ENCODE measurements around the gene CDADC1.

The CDADC1 gene

GRCh38 chr13:49310251-49310650, 62.5 kb downstream of the CDADC1 start:
- TF ChIP-seq CTCF (IDR thresholded peaks at IDR 0.05; ENCODE audit: insufficient read depth, low read length, poor library complexity, severe bottlenecking), result no peak
- no peak overlapping the region for H3K4me3 ChIP-seq (replicated peaks; ENCODE audit: low read depth, low read length)
- no peaks in the 10 kb centered on the region for H3K27me3 ChIP-seq (replicated peaks; ENCODE audit: control insufficient read depth, insufficient read depth, low read length)
- no peak for DNase-seq (ENCODE audit: extremely low read depth, insufficient read length)
- no peaks in the 10 kb centered on the region; the same call in 1 of the 2 replicates for H3K36me3 ChIP-seq (ENCODE audit: control insufficient read depth, insufficient read depth, low read length)

- no peak overlapping the region for H3K4me3 ChIP-seq (replicated peaks; ENCODE audit: low read depth, low read length)
- no peaks in the 10 kb centered on the region for H3K27me3 ChIP-seq (replicated peaks; ENCODE audit: control insufficient read depth, insufficient read depth, low read length)
- no peak for TF ChIP-seq CTCF (IDR thresholded peaks at IDR 0.05; ENCODE audit: insufficient read depth, low read length, poor library complexity, severe bottlenecking)
- no peak for DNase-seq (ENCODE audit: extremely low read depth, insufficient read length)
- no peaks in the 10 kb centered on the region; the same call in 1 of the 2 replicates for H3K36me3 ChIP-seq (ENCODE audit: control insufficient read depth, insufficient read depth, low read length)
These were observed 64.1 kb downstream of the CDADC1 start for GRCh38 chr13:49311816-49312215.

GRCh38 chr13:49314344-49314882, 66.7 kb downstream of the CDADC1 start:
- no peak for TF ChIP-seq CTCF (IDR thresholded peaks at IDR 0.05; ENCODE audit: insufficient read depth, low read length, poor library complexity, severe bottlenecking)
- Histone ChIP-seq H3K27me3 (replicated peaks; ENCODE audit: control insufficient read depth, insufficient read depth, low read length) (no peaks in the 10 kb centered on the region), H3K36me3 (ENCODE audit: control insufficient read depth, insufficient read depth, low read length) (no peaks in the 10 kb centered on the region; the same call in 1 of the 2 replicates), H3K4me3 (replicated peaks; ENCODE audit: low read depth, low read length) (no peak overlapping the region)
- no peak for DNase-seq (ENCODE audit: extremely low read depth, insufficient read length)

- H3K4me3 ChIP-seq (replicated peaks; ENCODE audit: low read depth, low read length), result no peak overlapping the region
- DNase-seq (ENCODE audit: extremely low read depth, insufficient read length), result no peak
- H3K36me3 ChIP-seq (ENCODE audit: control insufficient read depth, insufficient read depth, low read length), result no peaks in the 10 kb centered on the region; the same call in 1 of the 2 replicates
- H3K27me3 ChIP-seq (replicated peaks; ENCODE audit: control insufficient read depth, insufficient read depth, low read length), result no peaks in the 10 kb centered on the region
- no peak for TF ChIP-seq CTCF (IDR thresholded peaks at IDR 0.05; ENCODE audit: insufficient read depth, low read length, poor library complexity, severe bottlenecking)
These were observed 67.4 kb downstream of the CDADC1 start for GRCh38 chr13:49315036-49315565.

- no peaks in the 10 kb centered on the region for H3K27me3 ChIP-seq (replicated peaks; ENCODE audit: control insufficient read depth, insufficient read depth, low read length)
- TF ChIP-seq CTCF (IDR thresholded peaks at IDR 0.05; ENCODE audit: insufficient read depth, low read length, poor library complexity, severe bottlenecking), result no peak
These were observed 68.2 kb downstream of the CDADC1 start for GRCh38 chr13:49315756-49316482.

More at GRCh38 chr13:49315756-49316482, 68.2 kb downstream of the CDADC1 start:
- DNase-seq (ENCODE audit: extremely low read depth, insufficient read length), result no peak
- Histone ChIP-seq H3K36me3 (ENCODE audit: control insufficient read depth, insufficient read depth, low read length) (no peaks in the 10 kb centered on the region), H3K4me3 (replicated peaks; ENCODE audit: low read depth, low read length) (no peak overlapping the region)

Measured in GM06990 (cell line).